Suprapubic skin (tissue), 4 donors: ENCODE measurements around the gene SMIM14. TPM values are rescaled to one million over a fixed set of nuclear protein-coding genes. Genes with fewer than 3 reads are reported as not detected.
"Not testable (repeated sequence)": the region's sequence is repeated elsewhere in the genome, so short reads cannot be mapped to it uniquely, and the experiment has no call there.

Source experiments
- DNase-seq, 2 donors: peaks; one replicate each; pipeline ENCODE4 v3.0.0-alpha.2; 2019; ENCODE audit warnings: low spot score in 2 of 2
- H3K27ac ChIP-seq: fragments of 200-600 bp; sonication (generic); one replicate; pipeline ENCODE4 v1.5.1; 2019
- H3K27me3 ChIP-seq: fragments of 200-600 bp; sonication (generic); one replicate; pipeline ENCODE4 v1.5.1; 2019
- H3K36me3 ChIP-seq: fragments of 200-600 bp; sonication (generic); one replicate; pipeline ENCODE4 v1.5.1; 2019
- H3K4me1 ChIP-seq: fragments of 200-600 bp; sonication (generic); one replicate; pipeline ENCODE4 v1.5.1; 2019
- H3K4me3 ChIP-seq: fragments of 200-600 bp; sonication (generic); one replicate; pipeline ENCODE4 v1.5.1; 2019; ENCODE audit warnings: mild to moderate bottlenecking
- H3K9me3 ChIP-seq: fragments of 200-600 bp; sonication (generic); one replicate; pipeline ENCODE4 v1.5.1; 2019
- CTCF ChIP-seq, 2 donors: fragments of 200-600 bp in 1 of 2; fragments of 450-650 bp in 1 of 2; sonication (generic) in 1 of 2; IDR thresholded peaks; one replicate each; pipeline ENCODE4 v1.5.1; 2016 to 2019; ENCODE audit warnings: antibody characterized with exemption in 2 of 2, mild to moderate bottlenecking in 1 of 2, moderate library complexity in 1 of 2
- EP300 ChIP-seq: sonication (generic); formaldehyde crosslinking; IDR thresholded peaks from one replicate; pipeline ENCODE4 v1.6.1; 2017; ENCODE audit warnings: antibody characterized with exemption
- POLR2A ChIP-seq, 2 donors: fragments of 450-650 bp; IDR thresholded peaks; one replicate each; pipeline ENCODE4 v1.6.1; 2017; ENCODE audit warnings: antibody characterized with exemption in 2 of 2, mild to moderate bottlenecking in 2 of 2, moderate library complexity in 2 of 2
- POLR2AphosphoS5 ChIP-seq, 3 donors: sonication (generic); formaldehyde crosslinking; IDR thresholded peaks; one replicate each; pipeline ENCODE4 v1.6.1; 2017; ENCODE audit warnings: antibody characterized with exemption in 3 of 3
- WGBS: methylation state at CpG from one replicate; pipeline ENCODE4 v1.1.5; 2018; 5-methylcytosine and 5-hydroxymethylcytosine counted together
- total RNA-seq, 4 donors: library from RNA; depleted of rRNA; stranded (reverse); fragments of >200 nt; gene quantifications; one replicate each; pipeline ENCODE4 v1.1.0, GENCODE V29; 2016

SMIM14 gene
- total RNA-seq, 4 donors from 2014 or later = 20.8 to 65.0 (median 48.9) TPM

GRCh38 chr4:39504538-39504937 lies 134.1 kb downstream of the SMIM14 start:
- H3K4me1 ChIP-seq = no peaks in the 10 kb centered on the region
- no peak for DNase-seq
- peaks cover 83% of the 10 kb centered on the region for H3K36me3 ChIP-seq
- no peak for TF ChIP-seq POLR2AphosphoS5 (IDR thresholded peaks at IDR 0.05)
- TF ChIP-seq EP300 = no peak
- TF ChIP-seq CTCF (IDR thresholded peaks at IDR 0.05) = no peak
- TF ChIP-seq POLR2A (IDR thresholded peaks at IDR 0.05) = no peak
- H3K9me3 ChIP-seq = no peaks in the 10 kb centered on the region
- no peak overlapping the region for H3K4me3 ChIP-seq
- H3K27me3 ChIP-seq = no peaks in the 10 kb centered on the region
- no peak overlapping the region for H3K27ac ChIP-seq
- 95% methylated on average over 2 of the region's 2 CpGs for WGBS

GRCh38 chr4:39502664-39503035 lies 136.0 kb downstream of the SMIM14 start:
- Histone ChIP-seq H3K36me3 (peaks cover 73% of the 10 kb centered on the region), H3K27ac (peak overlapping the region; percentile 69)
- peak in 1 of 2 donors; percentile 74 for DNase-seq
- WGBS = 75% methylated on average over 4 of the region's 4 CpGs
- H3K4me1 ChIP-seq, H3K4me3 ChIP-seq, H3K27me3 ChIP-seq, H3K9me3 ChIP-seq: not testable (repeated sequence)

GRCh38 chr4:39502019-39502663 lies 136.5 kb downstream of the SMIM14 start:
- Histone ChIP-seq H3K27ac (peak overlapping the region; percentile 69), H3K27me3 (no peaks in the 10 kb centered on the region), H3K9me3 (no peaks in the 10 kb centered on the region), H3K4me1 (no peaks in the 10 kb centered on the region), H3K36me3 (peaks cover 68% of the 10 kb centered on the region), H3K4me3 (no peak overlapping the region)
- DNase-seq = no peak
- no peak for TF ChIP-seq POLR2A (IDR thresholded peaks at IDR 0.05)

GRCh38 chr4:39498727-39499020 lies 140.0 kb downstream of the SMIM14 start:
- H3K4me3 ChIP-seq = no peak overlapping the region
- DNase-seq = no peak
- H3K9me3 ChIP-seq = no peaks in the 10 kb centered on the region
- H3K27ac ChIP-seq = no peak overlapping the region
- H3K36me3 ChIP-seq = peaks cover 39% of the 10 kb centered on the region
- H3K4me1 ChIP-seq = no peaks in the 10 kb centered on the region
- no peaks in the 10 kb centered on the region for H3K27me3 ChIP-seq
- no peak for TF ChIP-seq EP300
- no peak for TF ChIP-seq CTCF (IDR thresholded peaks at IDR 0.05)
- no peak for TF ChIP-seq POLR2A (IDR thresholded peaks at IDR 0.05)
- no peak for TF ChIP-seq POLR2AphosphoS5 (IDR thresholded peaks at IDR 0.05)

- Histone ChIP-seq H3K27me3 (no peaks in the 10 kb centered on the region), H3K9me3 (no peaks in the 10 kb centered on the region), H3K36me3 (peaks cover 33% of the 10 kb centered on the region), H3K4me1 (no peaks in the 10 kb centered on the region), H3K27ac (no peak overlapping the region), H3K4me3 (no peak overlapping the region)
- DNase-seq = no peak
- TF ChIP-seq POLR2AphosphoS5 (IDR thresholded peaks at IDR 0.05) (no peak), POLR2A (IDR thresholded peaks at IDR 0.05) (no peak), EP300 (no peak), CTCF (IDR thresholded peaks at IDR 0.05) (no peak)
- WGBS = 98% methylated on average over 1 of the region's 1 CpG
Measured at GRCh38 chr4:39497909-39498726, 140.5 kb downstream of the SMIM14 start.

Other genes starting within 250 kb of the SMIM14 start
- under 1 TPM; 0.34 to 0.76 (median 0.68) TPM for gene KLB, start 231.9 kb downstream of the SMIM14 start, total RNA-seq
- gene RPL9, start 179.9 kb downstream of the SMIM14 start, total RNA-seq = 1,000 to 10,000 TPM; 1,970 to 4,157 (median 3,139) TPM
- gene LIAS, start 179.8 kb downstream of the SMIM14 start, total RNA-seq = 10 to 100 TPM in 3 of 4 donors, 1 to 10 TPM in 1; 8.9 to 21.4 (median 19.0) TPM
- gene UGDH, start 111.4 kb downstream of the SMIM14 start, total RNA-seq = 10 to 100 TPM; 20.6 to 28.7 (median 24.3) TPM
- gene UBE2K, start 59.3 kb upstream of the SMIM14 start, total RNA-seq = 10 to 100 TPM; 23.0 to 37.2 (median 31.8) TPM